Fibroblast of skin of back (primary cell): ENCODE results near the gene CXCL8. TPM values are rescaled to one million over a fixed set of nuclear protein-coding genes. Genes with fewer than 3 reads are reported as not detected.
A peak's percentile ranks its signal among the peaks of the same experiment; 100 is the strongest.
"Not testable (repeated sequence)": the region's sequence is repeated elsewhere in the genome, so short reads cannot be mapped to it uniquely, and the experiment has no call there.

ENCODE experiments used
- DNase-seq: peaks from one replicate; pipeline ENCODE4 v3.0.0-alpha.2; 2013
- polyA plus RNA-seq, 2 experiments: library from polyadenylated mRNA; unstranded; fragments of 120-200 nt; gene quantifications; one replicate each; pipeline ENCODE4 v1.2.1, GENCODE V29; 2013; ENCODE audit not compliant: insufficient read length in 2 of 2

CXCL8 gene
- 0.67 TPM for polyA plus RNA-seq (2013, experiment 1 of 2; ENCODE audit: insufficient read length)
- 0.23 TPM for polyA plus RNA-seq (2013, experiment 2 of 2; ENCODE audit: insufficient read length)

- peak; percentile 79 for DNase-seq
Measured at GRCh38 chr4:73740353-73740778, at the start of gene CXCL8. TSS of gene CXCL8 (plus strand) at chr4:73740569. CDS start at chr4:73740659, 90 bp downstream.

- DNase-seq = not testable (repeated sequence)
Measured at GRCh38 chr4:73691201-73691600, 49.2 kb upstream of the CXCL8 start.

- DNase-seq = no peak
Measured at GRCh38 chr4:73691759-73692158, 48.6 kb upstream of the CXCL8 start.

- no peak for DNase-seq
Measured at GRCh38 chr4:73692254-73692653, 48.1 kb upstream of the CXCL8 start.

GRCh38 chr4:73692701-73693100, 47.7 kb upstream of the CXCL8 start:
- DNase-seq = no peak

GRCh38 chr4:73693811-73694210, 46.6 kb upstream of the CXCL8 start:
- peak; percentile 40 for DNase-seq

- peak; percentile 28 for DNase-seq
Measured at GRCh38 chr4:73698217-73698616, 42.2 kb upstream of the CXCL8 start.

GRCh38 chr4:73701116-73701515, 39.3 kb upstream of the CXCL8 start:
- DNase-seq = peak; percentile 42

- peak; percentile 67 for DNase-seq
Measured at GRCh38 chr4:73702796-73703287, 37.5 kb upstream of the CXCL8 start.

GRCh38 chr4:73703320-73703719, 37.0 kb upstream of the CXCL8 start:
- DNase-seq = no peak

GRCh38 chr4:73704314-73705055, 35.9 kb upstream of the CXCL8 start:
- DNase-seq = peak; percentile 99

- peak; percentile 95 for DNase-seq
Measured at GRCh38 chr4:73705056-73705432, 35.3 kb upstream of the CXCL8 start.

- DNase-seq = no peak
Measured at GRCh38 chr4:73705721-73706120, 34.6 kb upstream of the CXCL8 start.

- peak; percentile 27 for DNase-seq
Measured at GRCh38 chr4:73706811-73707210, 33.6 kb upstream of the CXCL8 start.

- no peak for DNase-seq
Measured at GRCh38 chr4:73707269-73707875, 33.0 kb upstream of the CXCL8 start.

GRCh38 chr4:73707918-73708577, 32.3 kb upstream of the CXCL8 start:
- DNase-seq = peak; percentile 93

- DNase-seq = no peak
Measured at GRCh38 chr4:73709451-73710033, 30.8 kb upstream of the CXCL8 start.

- DNase-seq = no peak
Measured at GRCh38 chr4:73710094-73710493, 30.3 kb upstream of the CXCL8 start.

- DNase-seq = no peak
Measured at GRCh38 chr4:73711989-73712388, 28.4 kb upstream of the CXCL8 start.

- DNase-seq = no peak
Measured at GRCh38 chr4:73713650-73714049, 26.7 kb upstream of the CXCL8 start.

GRCh38 chr4:73714647-73715046, 25.7 kb upstream of the CXCL8 start:
- no peak for DNase-seq

GRCh38 chr4:73715659-73716058, 24.7 kb upstream of the CXCL8 start:
- DNase-seq = no peak
